Stimulated activated CD8-positive, alpha-beta memory T cell treated with anti-CD3 and anti-CD28 coated beads, Interleukin-7, amount 100 ng/mL, for 24 hours (primary cell): ENCODE results near the gene RYK.
A peak's percentile ranks its signal among the peaks of the same experiment; 100 is the strongest.
"Not testable (repeated sequence)": the region's sequence is repeated elsewhere in the genome, so short reads cannot be mapped to it uniquely, and the experiment has no call there.

Experiments
- DNase-seq: peaks from one replicate; pipeline ENCODE4 v3.0.0-alpha.2; 2020; ENCODE audit warnings: low read depth

RYK gene

DNA sequence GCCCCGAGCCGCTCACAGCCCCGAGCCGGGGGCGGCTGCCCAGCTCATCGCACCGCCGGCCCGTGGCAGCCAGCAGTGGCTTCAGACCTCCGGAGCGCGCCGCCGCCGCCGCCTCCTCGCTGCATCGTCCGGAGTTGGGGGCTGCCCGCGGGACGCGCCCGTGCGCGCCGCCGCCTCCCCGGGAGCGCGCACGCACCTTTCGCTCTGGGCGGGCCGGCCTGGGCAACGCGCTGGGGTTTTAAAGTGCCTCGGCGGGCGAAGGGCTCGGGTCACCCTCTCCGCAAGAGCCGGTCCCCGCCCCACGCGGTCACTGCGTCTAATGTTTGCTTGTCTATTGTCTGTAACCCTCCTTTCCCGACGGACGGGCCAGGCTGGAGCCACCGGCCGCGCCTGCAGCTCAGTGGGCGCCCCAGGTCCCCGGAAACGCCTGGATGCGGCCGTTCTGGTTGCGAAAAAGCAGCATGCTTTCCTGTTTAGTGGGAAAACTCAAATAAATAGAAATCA is at the start of gene RYK:
RYK (minus strand) TSS at position 143 of the 504 bp plus-strand sequence. CDS start 205 bp downstream, outside the sequence.
- DNase-seq: peak; percentile 44

DNA sequence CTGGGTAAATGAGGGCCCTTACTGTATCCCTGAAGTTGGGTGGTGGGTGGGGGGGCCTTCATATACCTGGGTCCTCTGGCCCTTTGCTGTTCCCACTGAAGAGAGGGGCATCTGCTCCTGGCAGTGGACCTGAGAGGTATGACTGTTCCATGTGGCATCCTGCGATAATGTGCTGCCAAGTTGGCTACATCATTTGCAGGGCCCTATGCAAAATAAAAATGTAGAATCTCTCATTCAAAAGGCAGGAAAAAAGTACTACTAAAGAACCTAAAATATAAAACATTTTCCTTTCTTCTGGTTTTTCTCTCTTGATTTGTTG is 49.2 kb upstream of the RYK start:
- no peak for DNase-seq

GRCh38 chr3:134299185-134299887 is 48.7 kb upstream of the RYK start:
- no peak for DNase-seq

GRCh38 chr3:134298249-134298648 is 47.6 kb upstream of the RYK start:
- no peak for DNase-seq

- no peak for DNase-seq
Measured at GRCh38 chr3:134296616-134297015, 46.0 kb upstream of the RYK start.

GRCh38 chr3:134295930-134296329 is 45.3 kb upstream of the RYK start:
- DNase-seq: no peak

DNA sequence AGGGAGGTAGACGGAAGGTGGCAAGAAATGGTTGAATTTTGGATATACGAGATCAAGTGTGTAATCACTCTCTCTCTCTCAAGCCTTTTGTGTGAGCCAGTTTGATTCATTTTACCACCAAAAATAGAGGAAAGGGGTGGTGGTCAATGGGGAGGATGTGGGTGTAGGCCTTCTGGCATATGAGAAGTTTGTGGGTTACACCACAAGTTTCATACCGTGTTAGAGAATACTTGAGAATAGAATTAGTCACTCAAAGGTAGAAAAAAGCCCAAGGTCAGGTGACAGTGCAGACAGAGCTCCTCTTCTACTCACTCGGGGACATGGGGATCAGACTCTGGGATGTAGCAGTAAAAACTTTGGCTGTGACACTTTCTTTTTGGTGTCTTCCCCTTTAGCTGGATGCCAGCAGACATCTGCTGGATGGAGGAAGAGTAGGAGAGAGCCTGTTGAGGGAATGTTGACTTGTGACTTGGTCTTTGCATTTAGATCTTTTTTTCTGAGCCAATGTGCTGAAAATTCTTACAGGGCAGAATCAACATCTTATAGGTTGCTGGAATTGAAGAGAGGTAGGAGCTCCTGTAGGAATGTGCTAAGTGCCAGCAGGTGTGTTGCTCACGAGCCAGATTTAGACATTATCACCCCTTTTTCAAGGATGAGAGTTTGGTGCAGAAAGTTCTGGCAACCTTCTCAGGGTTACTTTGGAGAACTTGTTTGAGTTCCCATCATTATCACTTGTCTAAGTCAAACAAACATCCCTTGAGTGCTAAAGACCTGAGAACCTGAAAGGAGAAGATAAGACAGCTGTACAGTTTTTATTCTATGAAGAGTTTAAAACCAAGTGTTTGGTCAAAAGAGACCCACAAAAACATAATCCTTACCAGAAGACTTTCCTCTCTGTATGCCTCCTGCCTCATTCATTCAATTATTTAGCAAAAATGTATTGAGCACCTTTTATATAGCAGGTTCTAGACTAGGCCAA is 43.9 kb upstream of the RYK start:
- DNase-seq: peak; percentile 18

GRCh38 chr3:134291319-134292254 is 40.9 kb upstream of the RYK start:
- no peak for DNase-seq

- no peak for DNase-seq
Measured at GRCh38 chr3:134287512-134287911, 36.9 kb upstream of the RYK start.

DNA sequence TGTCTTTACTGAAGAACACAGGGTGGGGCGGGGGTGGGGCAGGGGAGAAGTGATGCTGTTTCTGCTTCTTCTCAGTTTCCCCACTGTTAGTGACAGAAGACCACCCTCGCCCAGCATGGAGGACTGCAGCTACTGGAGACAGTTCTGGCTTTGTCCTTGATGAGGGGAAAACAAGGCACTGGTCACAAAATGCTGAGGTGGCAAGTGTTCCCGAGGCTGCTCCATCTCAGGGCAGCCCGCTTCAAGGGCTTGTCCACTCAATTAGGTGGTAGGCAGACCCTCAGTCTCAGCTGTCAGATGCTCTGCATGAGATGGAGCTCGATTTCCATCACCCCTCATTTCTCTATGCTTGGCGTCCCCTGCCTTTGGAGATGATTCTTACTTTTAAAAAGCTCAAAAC is 33.8 kb upstream of the RYK start:
- DNase-seq: no peak

- DNase-seq: no peak
Measured at GRCh38 chr3:134282659-134283047, 32.0 kb upstream of the RYK start.

DNA sequence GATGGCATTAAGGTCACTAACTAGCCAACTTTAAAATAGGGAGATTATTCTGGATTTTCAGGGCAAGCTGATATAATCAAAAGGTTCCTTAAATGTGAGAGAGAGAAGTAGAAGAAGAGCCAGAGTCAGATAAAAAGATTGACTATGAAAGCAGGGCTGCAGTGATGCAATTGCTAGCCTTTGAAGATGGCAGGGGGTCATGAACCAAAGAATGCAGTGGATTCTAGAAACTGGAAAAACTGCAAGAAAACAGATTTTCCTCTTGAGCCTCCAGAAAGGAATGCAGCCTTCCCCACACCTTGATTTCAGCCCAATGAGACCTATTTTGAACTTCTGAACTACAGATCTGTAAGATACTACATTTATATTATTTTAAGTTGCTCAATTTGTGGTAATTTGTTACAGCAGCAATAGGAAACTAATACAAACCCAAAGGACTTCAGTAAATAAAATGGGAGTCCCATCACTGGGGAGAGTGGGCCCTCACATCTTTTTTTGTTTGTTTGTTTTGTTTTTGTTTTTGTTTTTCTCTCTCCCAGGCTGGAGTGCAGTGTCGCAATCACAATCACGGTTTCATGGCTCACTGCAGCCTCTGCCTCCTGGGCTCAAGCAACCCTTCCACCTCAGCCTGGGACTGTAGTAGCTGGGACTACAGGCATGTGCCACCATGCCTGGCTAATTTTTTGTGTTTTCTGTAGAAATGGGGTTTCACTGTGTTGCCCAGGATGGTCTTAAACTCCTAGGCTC is 31.4 kb upstream of the RYK start:
- DNase-seq: no peak

- no peak for DNase-seq
Measured at GRCh38 chr3:134279466-134279865, 28.8 kb upstream of the RYK start.

DNA sequence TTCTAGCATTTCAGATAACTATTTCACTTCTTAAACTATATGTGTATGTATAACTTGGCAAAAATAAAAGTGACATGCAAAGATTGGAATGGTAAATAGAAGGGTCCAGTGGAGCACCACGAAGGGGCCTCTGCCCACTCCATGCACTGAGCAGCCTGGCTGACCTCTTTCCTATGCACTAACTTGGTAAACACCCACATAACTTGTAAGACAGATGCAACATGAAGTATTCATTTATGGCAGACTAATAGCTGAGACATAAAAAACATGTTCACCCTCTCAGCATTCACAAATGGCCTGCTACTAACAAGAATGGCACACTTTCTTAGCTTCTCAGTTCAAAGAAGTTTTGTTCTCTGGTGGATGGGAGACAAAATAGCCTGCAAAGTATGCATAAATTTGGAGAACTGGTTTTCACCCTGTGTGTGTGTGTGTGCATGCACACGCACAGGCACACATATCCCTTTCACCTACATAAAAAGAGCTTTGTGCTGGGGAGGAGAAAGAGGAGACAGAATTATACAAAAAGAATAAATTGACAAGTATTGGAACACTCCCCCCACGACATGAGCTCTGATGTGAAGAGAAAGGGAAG is 26.5 kb upstream of the RYK start:
- DNase-seq: no peak

- no peak for DNase-seq
Measured at GRCh38 chr3:134276086-134276485, 25.4 kb upstream of the RYK start.

DNA sequence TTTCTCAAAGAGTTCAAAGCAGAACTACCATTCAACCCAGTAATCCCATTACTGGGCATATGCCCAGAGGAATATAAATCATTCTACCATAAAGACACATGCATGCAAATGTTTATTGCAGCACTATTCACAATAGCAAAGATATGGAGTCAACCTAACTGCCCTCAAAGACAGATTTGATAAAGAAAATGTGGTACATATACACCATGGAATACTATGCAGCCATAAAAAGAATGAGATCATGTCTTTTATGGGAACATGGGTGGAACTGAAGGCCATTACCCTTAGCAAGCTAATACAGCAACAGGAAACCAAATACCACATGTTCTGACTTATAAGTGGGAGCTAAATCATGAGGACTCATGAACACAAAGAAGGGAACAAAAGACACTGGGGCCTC is 24.5 kb upstream of the RYK start:
- not testable (repeated sequence) for DNase-seq

GRCh38 chr3:134274571-134274970 is 23.9 kb upstream of the RYK start:
- no peak for DNase-seq

GRCh38 chr3:134267996-134268395 is 17.3 kb upstream of the RYK start:
- no peak for DNase-seq

GRCh38 chr3:134260987-134261386 is 10.3 kb upstream of the RYK start:
- no peak for DNase-seq

DNA sequence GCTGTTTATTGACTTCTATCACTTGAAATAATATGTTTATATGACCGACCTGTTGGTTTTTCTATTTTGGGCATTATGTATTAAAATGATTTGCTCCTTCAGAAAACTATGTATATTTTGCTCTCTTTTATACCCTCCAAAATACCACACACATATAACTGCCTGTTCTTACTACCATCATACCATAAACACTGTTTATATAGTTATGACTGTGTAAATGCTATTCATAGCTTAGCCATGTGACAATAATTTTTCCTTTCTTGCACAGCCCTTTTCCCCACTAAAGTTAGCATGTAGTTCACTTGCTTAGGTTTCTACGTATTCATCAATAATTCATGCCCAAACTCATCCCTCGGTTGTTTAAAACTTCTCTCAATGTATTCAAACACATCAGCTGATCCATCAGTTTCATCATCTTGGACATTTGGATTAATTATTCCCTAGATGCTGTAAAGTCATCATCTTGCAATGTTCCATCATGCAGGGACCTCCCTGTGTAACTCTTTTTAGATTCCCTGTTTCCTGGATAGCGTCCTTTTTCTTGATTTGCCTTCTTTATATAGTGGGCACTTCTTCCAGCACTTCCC is 8.2 kb upstream of the RYK start:
- no peak for DNase-seq

DNA sequence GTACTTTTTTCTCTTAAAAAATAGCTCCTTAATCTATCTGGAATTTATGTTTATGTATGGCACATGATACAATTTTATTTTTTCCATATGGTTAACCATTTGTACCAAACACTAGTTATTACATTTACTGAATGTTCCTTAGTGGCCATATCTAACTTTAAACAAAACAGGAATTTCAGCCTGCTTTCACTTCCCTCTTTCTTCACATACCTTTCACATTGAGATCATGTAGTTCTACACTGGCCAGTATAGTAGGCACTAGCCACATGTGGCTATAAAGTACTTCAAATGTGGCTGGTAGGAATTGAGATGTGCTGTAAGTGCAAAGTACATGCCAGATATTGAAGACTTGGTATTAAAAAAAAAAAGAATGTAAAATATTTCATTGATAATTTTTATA is 4.7 kb upstream of the RYK start:
- DNase-seq: no peak
